ENCODE measurements around the gene CNTD1.

The CNTD1 gene

DNA sequence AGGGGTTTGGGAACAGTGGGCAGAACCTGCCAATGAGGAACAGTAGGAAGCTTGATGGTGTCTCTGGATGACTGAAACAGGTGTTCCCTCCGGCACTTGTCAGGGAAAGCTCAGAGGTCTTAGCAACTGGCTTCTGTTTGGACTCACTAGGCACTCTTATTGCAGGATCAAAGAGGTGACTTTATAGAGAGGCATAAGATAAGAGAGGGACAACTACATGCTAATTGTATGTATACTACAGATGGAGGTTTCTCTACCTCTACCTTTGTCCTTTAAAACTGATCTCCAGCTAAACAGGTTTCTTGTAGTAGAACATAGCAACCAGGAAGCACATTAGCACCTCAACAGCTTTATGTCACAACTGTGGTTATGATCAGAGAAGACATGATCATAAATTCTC lies 7.6 kb downstream of the CNTD1 start:
- DNase-seq (ENCODE audit: low read depth): no peak

DNA sequence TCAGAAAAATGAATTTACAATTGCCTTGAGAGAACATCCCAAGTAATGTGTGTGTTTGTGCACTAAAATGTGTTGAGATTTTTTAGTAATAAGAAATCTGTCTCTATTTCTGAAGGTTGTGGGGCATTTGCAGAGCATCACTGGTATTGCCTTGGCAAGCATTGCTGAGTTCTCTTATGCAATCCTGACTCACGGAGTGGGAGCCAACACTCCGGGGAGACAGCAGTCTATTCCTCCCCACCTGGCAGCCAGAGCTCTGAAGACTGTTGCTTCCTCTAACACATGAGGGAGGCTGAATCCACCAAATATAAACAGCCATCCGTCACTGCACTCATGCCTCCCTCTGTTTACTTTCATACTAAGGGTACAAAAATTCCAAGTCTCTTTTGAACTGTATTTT lies 10.6 kb downstream of the CNTD1 start:
- peak; percentile 88 for DNase-seq (ENCODE audit: low read depth)

DNA sequence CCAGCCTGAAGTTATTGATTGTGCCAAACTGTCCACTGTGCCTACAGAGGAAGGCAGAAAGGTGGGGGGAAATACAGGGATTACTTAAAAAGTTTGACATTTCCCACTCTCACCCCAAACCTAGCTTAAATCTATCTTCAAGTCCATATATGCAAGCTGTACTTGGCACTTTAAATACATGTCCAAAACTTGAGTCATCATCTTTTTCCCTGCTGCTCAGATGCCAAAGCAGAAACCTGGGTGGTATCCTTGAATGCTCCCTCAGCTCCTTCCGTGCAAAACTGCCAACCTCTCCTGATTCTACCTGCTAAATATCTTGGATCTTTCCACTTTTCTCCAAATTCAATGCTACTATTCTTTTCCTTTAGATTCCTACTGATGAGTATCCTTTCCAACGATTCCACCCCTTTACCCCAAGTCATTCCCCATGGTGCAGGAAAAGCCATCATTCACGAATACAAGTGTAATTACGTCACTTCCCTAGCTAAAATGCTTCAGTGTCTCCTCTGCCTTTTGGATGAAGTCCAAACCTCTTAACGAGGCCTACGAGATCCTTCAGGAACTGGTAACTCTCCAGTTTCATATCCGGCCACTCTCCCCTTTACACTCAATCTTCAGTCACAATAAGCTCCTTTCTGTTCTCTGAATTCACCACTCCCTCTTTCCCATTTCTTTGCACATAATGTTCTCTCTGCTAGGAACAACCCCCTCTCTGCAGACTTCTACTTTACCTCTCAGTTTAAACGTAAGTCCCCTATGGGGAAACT lies 16.2 kb downstream of the CNTD1 start:
- DNase-seq (ENCODE audit: low read depth): peak; percentile 85

DNA sequence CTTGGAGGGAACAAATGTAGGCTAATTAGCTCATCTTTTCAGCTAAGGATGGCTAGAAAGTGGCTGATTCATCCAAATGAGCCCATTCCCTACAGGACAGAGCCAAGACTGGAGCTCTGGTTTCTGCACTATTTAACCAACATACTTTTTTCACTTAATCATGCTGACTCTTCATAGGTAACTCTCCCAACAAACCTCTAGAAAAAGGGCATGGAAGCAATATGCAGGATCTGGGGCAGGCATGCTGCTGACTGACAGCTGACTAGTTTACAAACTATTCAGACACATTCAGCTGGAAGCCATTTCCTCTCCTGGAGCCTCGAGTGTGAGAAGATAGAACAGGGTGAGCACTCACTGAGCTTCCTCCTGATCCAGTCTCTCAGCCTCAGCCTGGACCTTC lies 19.2 kb downstream of the CNTD1 start:
- no peak for DNase-seq (ENCODE audit: low read depth)

DNA sequence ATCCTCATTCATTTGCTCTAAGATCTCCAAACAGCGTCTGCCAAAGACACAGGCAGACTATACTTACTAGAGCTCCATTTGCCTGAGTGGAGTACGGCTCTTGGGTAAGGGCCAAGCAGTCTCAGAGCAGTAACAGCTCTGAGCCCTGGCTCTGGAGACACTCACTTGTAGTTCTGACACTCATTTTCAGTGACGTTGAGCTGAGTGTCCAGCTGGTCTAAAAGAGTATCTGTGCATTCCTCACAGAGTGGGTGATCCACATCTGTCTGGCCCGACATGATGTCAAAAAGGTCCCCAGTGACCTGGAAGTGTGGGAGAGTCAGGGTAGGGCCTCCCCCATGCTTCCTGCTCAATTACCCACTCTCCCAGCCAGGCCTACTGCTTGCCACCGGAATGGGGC lies 19.7 kb downstream of the CNTD1 start:
- DNase-seq (ENCODE audit: low read depth): no peak

DNA sequence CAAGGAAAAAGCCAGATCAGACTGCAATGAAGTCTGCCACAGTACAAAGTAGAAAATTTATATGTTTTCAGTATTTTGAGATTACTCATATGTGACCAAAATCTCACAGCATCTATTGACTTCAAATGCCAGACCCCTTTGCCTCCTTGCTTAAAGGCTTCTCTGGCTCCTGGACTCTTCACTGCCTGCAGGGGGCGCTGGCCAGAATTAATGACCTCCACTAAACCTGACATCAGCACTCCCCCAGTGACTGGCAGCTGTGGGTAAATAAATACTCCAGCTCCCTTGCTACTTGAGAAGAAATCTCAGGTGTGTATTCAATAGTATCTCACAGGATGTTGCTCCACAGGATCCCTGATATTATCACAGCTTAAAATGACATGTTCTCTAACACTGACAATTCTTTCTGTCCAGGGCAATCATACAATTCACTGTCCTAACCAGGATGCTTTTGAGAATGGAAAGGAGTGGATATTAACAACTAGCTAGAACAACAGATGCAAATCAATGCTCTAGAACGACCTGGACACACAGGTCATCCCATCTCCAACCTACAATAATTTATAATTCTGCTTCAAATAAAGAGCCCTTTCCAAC lies 21.4 kb downstream of the CNTD1 start:
- DNase-seq (ENCODE audit: low read depth): no peak

DNA sequence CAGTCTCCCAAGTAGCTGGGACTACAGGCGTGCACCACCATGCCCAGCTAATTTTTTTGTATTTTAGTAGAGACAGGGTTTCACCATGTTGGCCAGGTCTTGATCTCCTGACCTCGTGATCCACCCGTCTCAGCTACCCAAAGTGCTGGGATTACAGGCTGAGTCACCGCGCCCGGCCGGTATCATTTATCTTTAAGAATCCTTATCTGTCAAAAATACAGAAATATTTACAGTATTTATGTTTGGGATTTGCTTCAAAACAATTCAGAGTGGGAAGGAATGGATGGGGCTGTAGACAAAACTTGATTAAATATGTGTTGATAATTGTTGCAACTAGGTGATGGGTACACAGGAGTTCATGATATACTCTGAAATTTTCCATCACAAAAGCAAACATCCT lies 22.5 kb downstream of the CNTD1 start:
- DNase-seq (ENCODE audit: low read depth): no peak

DNA sequence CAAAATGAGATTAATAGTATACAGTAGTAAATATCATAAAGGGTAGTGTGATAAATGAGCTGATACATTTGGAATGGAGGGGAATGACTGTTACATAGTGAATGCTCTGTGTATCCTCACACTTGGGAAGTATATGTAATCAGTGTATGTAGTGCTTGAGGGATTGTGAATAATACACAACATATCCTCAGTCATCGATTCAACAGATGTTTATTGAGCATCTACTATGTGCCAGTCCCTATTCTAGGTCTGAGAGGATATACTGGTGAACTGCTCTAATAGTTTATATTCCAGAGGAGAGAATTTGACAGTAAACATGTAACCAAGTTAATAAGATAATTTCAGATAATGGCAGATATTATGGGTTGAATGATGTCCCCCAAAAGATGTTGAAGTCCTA lies 28.8 kb downstream of the CNTD1 start:
- DNase-seq (ENCODE audit: low read depth): no peak

DNA sequence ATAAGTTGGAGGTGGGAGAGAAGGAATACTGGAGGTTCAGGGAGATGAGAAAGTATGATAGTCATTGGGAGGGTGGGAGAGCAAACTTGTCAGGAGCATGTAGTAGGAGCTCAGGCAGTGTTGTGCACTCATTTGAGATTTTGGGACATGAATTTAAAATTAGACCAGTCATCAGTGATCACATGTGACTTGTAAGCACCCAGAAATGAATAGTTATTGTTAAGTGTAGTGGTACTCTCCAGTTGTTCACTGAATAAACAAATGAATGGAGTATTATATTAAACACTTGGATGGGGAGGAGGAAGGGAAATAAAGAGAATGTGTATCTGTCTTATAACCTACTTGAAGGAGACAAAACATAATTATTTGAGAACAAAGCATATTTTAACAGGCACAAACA lies 32.3 kb downstream of the CNTD1 start:
- DNase-seq (ENCODE audit: low read depth): no peak

DNA sequence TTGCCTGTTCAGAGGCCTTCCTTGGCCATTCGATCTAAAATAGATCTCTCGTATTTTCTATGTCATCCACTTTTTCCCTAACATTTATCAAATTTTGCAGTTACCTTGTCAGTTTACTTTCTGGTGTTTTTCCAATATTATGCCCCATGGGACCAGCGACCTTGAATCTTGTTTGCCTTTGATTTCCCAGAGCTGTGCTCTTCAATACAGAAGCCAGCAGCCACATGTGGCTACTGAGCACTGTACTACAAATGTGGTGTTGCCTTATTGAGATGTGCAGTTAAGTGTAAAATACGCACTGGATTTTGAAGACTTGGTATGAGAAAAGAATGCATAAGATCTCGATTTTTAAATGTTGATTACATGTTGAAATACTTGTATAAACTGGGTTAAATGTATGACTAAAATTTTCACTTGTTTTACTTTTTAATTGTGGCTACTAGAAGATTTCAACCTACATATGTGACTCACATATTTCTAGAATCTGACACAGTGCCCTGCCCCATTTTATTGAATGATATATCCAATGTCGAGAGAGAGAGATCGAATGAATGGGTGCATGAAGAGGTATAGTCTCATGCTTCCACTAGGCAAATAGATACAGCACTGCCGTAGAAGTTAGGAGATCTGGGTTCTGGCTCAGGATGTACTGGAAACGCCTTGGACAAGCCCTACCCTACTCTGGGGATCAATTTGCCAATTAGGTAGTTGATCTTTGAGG lies 33.7 kb downstream of the CNTD1 start:
- DNase-seq (ENCODE audit: low read depth): no peak

DNA sequence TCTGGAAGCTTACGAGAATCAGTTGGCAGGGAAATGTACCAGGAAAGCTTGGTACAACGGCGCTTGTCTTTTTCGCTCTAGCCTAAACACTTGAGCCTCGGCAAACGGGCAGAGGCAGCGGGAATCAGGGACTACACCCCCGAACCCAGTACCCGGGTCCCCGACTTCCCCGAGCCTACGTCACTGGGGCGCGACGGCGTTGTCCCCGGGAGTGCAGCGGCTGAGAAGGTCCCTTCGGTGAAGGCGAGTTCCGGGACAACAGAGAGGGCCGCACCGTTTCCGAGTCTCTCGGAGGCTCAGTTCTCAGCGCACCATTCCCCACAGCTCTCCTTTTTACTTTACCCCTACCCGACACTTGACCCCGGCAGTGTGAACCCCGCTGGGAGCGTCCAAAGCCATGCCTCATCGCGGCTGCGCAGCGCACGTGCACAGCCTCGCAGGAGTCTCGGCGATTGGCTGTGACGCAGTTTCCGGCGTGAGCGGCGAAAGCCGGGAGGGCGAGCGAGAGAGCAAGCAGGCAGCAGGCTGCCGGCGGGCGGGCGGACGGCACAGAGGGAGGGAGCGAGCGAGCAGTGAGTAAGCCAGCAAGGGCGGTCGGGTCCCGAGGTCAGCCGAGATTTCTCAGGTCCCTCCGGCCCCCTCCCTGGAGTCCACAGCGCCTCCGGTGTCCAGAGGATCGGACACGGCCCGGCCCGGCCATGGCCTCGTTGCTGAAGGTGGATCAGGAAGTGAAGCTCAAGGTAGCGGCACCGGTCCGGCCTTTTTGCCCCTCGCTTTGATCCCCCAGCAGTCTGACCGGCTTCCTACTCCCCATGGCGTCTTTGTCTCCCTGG lies 34.5 kb downstream of the CNTD1 start, which contains the start of gene PSME3:
Gene PSME3 (plus strand): TSS at position 464 of the 833 bp plus-strand sequence. CDS start 235 bp downstream, at position 699.
- DNase-seq (ENCODE audit: low read depth): peak; percentile 71

DNA sequence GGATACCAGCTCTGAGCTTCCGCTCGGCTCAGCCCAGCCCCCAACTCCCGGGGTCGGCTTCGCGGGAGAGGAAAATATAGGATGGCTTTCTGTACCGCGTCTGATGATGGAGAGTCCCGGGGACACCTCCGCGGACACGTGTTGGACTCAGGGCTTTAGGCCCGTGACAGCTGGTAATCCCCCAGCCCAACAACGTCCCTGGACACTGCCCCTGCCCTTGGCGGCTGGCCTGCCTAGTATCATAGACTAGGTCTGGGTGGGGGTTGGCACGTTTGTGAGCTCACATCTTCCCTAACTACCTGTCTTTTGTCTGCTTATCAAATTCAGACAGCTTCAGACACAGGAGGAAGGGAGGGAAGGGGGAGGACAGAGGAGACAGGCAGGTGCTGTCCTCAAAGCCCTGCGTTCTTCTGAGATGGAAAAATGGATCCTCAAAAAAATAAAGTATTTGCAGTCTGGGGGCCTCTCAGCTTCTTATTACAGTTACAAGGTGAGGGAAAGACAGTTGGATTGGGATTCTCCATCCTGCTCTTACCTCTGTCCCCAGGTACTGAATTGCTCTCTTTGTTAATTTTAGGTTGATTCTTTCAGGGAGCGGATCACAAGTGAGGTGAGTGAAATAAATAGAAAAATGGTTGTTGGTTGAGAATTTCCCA lies 35.2 kb downstream of the CNTD1 start:
- DNase-seq (ENCODE audit: low read depth): no peak

DNA sequence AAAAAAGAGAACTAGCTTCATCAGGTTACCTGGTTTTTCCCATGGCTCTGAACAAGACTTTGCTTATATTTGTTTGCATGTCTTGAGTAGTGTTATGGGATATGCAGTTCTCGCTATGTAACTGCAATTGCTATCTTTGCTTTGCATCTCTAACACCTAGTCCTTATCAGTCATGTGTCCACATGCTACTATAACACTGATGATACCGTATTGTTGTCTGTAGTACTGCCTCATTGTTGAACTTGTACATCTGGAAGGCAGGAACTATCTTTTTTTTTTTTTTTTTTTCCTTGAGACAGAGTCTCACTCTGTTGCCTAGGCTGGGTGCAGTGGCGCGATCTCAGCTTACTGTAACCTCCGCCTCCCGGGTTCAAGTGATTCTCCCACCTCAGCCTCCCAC lies 37.1 kb downstream of the CNTD1 start:
- DNase-seq (ENCODE audit: low read depth): no peak

DNA sequence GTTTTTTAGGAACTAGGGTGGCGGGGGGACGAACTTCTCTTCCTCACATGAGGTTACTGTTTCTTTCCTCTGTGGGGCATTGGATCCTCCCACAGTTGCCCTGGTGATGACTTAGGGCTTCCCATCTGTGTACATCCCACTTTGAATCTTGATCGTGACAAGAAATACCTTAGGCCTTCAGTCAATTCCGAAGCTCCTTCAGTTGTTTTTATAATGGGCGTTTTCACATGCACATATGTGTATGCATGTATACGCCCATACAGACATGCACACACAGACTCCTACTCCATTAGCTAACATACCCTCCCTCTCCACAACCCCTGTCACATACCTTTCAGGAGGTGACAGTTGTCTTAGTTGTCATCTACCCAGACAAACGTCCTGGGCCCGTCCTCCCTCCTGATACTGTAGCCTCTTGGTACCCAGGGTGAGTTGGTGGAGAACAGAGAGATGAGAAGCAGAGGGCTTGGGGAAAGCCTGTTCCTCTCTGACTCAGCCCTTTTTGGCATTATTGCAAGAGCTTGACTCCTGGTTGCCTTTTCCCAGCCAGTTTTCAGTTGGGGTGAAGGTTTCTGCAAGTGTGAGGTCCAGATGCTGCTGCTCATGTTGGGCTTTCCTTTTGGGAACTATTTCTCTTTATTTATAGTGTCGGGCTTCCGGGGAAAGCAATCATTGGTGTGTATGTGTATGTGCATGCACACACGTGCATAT lies 43.5 kb downstream of the CNTD1 start:
- no peak for DNase-seq (ENCODE audit: low read depth)

DNA sequence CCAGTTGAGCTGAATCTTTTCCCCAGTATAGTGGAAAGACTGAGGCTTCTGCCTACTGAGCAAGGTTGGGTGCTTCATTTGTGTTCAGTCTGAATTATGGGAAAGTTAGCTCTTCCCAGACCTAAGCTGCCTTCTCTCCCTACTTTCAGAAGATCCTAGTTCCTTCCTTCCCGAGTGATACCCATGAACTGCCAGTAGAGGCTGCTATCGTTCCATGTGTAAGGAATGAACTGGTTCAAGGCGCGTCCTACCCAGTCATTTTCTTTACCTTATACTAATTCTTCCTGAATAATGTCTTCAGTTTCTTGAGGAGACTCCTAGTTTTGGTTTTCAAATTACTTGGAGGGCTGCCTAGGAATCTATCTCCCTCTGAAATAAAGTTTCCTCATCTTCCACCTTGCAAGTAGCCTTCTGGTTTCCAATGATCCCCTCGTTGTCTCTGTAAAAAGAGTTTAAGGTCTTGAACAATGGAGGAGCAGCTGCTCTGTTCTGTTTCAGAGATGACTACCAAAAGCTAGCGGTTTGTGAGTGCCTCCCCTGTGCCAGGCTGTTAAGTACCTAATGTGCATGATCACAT lies 44.8 kb downstream of the CNTD1 start:
- DNase-seq (ENCODE audit: low read depth): no peak

DNA sequence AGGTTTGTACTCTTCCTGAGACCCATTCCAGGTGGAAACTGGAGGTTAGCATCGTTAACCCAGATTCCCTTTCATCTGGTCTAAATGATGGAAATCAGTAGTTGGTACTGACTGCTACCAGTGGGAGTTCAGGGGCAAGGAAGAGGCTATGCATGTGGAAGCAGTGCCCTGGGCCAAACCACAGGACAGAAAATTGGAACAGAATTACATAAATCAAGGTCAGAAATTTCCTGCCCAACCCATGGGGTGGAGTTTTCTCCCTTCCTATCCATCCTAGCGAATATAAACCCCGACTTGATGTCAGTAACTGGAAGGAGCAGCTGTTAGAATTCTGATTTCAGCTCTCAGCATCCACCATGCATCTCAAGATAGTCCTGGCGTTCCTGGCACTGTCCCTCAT lies 45.6 kb downstream of the CNTD1 start, which contains the start of gene AOC2:
Gene AOC2 (plus strand): TSS at position 310 of the 400 bp plus-strand sequence. CDS start 47 bp downstream, at position 357.
- no peak for DNase-seq (ENCODE audit: low read depth)

DNA sequence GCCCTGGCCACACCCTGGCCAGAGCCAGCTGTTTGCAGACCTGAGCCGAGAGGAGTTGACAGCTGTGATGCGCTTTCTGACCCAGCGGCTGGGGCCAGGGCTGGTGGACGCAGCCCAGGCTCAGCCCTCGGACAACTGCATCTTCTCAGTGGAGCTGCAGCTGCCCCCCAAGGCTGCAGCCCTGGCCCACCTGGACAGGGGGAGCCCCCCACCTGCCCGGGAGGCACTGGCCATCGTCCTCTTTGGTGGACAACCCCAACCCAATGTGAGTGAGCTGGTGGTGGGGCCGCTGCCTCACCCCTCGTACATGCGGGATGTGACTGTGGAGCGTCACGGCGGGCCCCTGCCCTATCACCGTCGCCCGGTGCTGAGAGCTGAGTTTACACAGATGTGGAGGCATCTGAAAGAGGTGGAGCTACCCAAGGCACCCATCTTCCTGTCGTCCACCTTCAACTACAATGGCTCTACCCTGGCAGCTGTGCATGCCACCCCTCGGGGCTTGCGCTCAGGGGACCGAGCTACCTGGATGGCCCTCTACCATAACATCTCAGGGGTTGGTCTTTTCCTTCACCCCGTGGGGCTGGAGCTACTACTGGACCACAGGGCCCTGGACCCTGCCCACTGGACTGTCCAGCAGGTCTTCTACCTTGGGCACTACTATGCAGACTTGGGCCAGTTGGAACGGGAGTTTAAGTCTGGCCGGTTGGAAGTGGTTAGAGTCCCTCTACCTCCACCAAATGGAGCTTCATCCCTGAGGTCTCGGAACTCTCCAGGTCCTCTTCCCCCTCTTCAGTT lies 46.3 kb downstream of the CNTD1 start:
- DNase-seq (ENCODE audit: low read depth): no peak

DNA sequence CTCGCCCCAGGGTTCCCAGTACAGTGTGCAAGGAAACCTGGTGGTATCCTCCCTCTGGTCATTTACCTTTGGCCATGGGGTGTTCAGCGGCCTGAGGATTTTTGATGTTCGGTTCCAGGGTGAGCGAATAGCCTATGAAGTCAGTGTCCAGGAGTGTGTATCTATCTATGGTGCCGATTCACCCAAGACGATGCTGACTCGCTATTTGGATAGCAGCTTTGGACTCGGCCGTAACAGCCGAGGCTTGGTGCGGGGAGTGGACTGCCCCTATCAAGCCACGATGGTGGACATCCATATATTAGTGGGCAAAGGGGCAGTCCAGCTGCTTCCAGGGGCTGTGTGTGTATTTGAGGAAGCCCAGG lies 46.9 kb downstream of the CNTD1 start:
- DNase-seq (ENCODE audit: low read depth): no peak

DNA sequence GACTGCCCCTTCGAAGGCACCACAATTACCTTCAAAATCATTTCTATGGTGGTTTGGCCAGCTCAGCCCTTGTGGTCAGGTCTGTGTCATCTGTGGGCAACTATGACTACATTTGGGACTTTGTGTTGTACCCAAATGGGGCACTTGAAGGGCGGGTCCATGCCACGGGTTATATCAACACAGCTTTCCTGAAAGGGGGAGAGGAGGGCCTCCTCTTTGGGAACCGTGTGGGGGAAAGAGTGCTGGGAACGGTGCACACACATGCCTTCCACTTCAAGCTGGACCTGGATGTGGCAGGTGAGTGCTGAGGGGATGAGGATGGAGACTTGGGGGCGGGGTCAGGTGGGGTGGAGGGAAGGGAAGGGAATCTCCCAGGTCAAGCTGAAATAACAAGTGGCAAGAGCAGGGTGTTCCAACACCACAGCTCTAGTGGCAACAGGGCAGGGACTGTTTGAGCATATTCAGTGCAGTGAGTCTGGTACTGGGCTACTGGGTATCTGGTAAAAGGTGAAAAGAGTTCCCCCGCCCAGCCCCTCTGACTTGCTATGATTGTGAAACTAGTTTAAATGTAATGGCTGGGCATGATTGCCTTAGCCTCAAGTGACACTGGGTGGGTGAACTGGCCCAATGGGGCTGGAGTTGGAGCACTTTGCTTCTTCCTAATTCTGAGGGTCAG lies 47.4 kb downstream of the CNTD1 start:
- DNase-seq (ENCODE audit: low read depth): no peak
